HepG2 (cell line): Measurements from ENCODE around the gene AADAT. TPM values are rescaled to one million over a fixed set of nuclear protein-coding genes. Genes with fewer than 3 reads are reported as not detected.

Experiments
- DMAP1 ChIP-seq: IDR thresholded peaks from 2 replicates; pipeline ENCODE4 v1.6.1; 2016
- LBX2 ChIP-seq: sonication (generic); formaldehyde crosslinking; IDR thresholded peaks from 2 replicates; pipeline ENCODE4 v1.5.0; 2020; ENCODE audit warnings: missing genetic modification reagents, mild to moderate bottlenecking, borderline replicate concordance
- NFE2L2 ChIP-seq: fragments of 150-350 bp; IDR thresholded peaks from 2 replicates; pipeline ENCODE4 v1.6.1; 2014; ENCODE audit warnings: low read length
- PITX1 ChIP-seq: sonication (generic); formaldehyde crosslinking; IDR thresholded peaks from 2 replicates; pipeline ENCODE4 v1.5.1; 2020; ENCODE audit warnings: mild to moderate bottlenecking, missing genetic modification reagents
- REPIN1 ChIP-seq: sonication (generic); formaldehyde crosslinking; IDR thresholded peaks from 2 replicates; pipeline ENCODE4 v1.8.0; 2022; ENCODE audit warnings: missing genetic modification reagents, low read depth, mild to moderate bottlenecking, borderline replicate concordance
- RFX1 ChIP-seq: fragments of 450-650 bp; IDR thresholded peaks from 2 replicates; pipeline ENCODE4 v1.6.1; 2017
- SIN3B ChIP-seq: fragments of 150-350 bp; IDR thresholded peaks from 2 replicates; pipeline ENCODE4 v1.6.1; 2014; ENCODE audit warnings: low read length
- ZNF484 ChIP-seq: sonication (generic); formaldehyde crosslinking; IDR thresholded peaks from 2 replicates; pipeline ENCODE4 v1.5.1; 2020; ENCODE audit warnings: mild to moderate bottlenecking, low read depth, missing genetic modification reagents, borderline replicate concordance
- ZNF530 ChIP-seq: sonication (generic); formaldehyde crosslinking; IDR thresholded peaks from 2 replicates; pipeline ENCODE4 v1.5.0; 2020; ENCODE audit warnings: low read depth, mild to moderate bottlenecking, missing genetic modification reagents
- ZSCAN29 ChIP-seq: sonication (generic); formaldehyde crosslinking; conservative IDR thresholded peaks from 2 replicates; pipeline ENCODE4 v1.4.0; 2020; ENCODE audit warnings: mild to moderate bottlenecking, missing genetic modification reagents
- polyA plus RNA-seq, 8 experiments: library from polyadenylated mRNA; depleted of rRNA in 3 of 8; stranded (reverse) in 7 of 8; unstranded in 1 of 8; fragments of >200 nt; fragmentation: Illumina TruSeq in 4 of 8; extraction: Trizol in 4 of 8; gene quantifications; 2 replicates each; pipeline versions ENCODE4 v1.2.1 to v1.2.3, GENCODE V29; 2011 to 2016; ENCODE audit warnings: low read depth in 4 of 8, missing spikeins in 1 of 8, mixed read lengths in 1 of 8; ENCODE audit not compliant: insufficient read depth in 1 of 8
- total RNA-seq, 5 experiments: library from RNA; depleted of rRNA; stranded (reverse); fragments of >200 nt; fragmentation: Illumina TruSeq; extraction: Trizol; gene quantifications; 2 replicates each; pipeline ENCODE4 v1.2.3, GENCODE V29; 2016; ENCODE audit warnings: low read depth in 1 of 5
- TF ChIP-seq, protein P1 (sequence below): IDR thresholded peaks from 2 replicates; pipeline ENCODE4 v1.6.1; 2016; ENCODE audit warnings: missing genetic modification reagents, missing compliant biosample characterization
- TF ChIP-seq, protein P2 (sequence below), 2 experiments: sonication (generic) in 1 of 2; formaldehyde crosslinking in 1 of 2; IDR thresholded peaks; 2 replicates each; pipeline versions ENCODE4 v1.5.1 to v1.6.1; 2011 to 2020; ENCODE audit warnings: borderline replicate concordance in 1 of 2, low read depth in 1 of 2, low read length in 1 of 2, mild to moderate bottlenecking in 1 of 2, missing genetic modification reagents in 1 of 2, moderate library complexity in 1 of 2
- TF ChIP-seq, protein P3 (sequence below): sonication (generic); formaldehyde crosslinking; IDR thresholded peaks from 2 replicates; pipeline ENCODE4 v1.5.0; 2020; ENCODE audit warnings: missing genetic modification reagents
- TF ChIP-seq, protein P4 (sequence below): sonication (generic); formaldehyde crosslinking; IDR thresholded peaks from 2 replicates; pipeline ENCODE4 v1.8.1; 2022; ENCODE audit warnings: mild to moderate bottlenecking, missing genetic modification reagents
- TF ChIP-seq, protein P5 (sequence below), 2 experiments: sonication (generic) in 1 of 2; formaldehyde crosslinking in 1 of 2; IDR thresholded peaks; 2 replicates each; pipeline versions ENCODE4 v1.4.0 to v1.6.1; 2016 to 2020; ENCODE audit warnings: borderline replicate concordance in 1 of 2, low read depth in 1 of 2, mild to moderate bottlenecking in 1 of 2, missing genetic modification reagents in 1 of 2

Gene AADAT
- total and polyA plus RNA-seq, 2 of the 13 experiments (the other 11 are each of a cell fraction or from before 2014, with no cell fraction given) = 6.1 to 9.1 TPM

DNA sequence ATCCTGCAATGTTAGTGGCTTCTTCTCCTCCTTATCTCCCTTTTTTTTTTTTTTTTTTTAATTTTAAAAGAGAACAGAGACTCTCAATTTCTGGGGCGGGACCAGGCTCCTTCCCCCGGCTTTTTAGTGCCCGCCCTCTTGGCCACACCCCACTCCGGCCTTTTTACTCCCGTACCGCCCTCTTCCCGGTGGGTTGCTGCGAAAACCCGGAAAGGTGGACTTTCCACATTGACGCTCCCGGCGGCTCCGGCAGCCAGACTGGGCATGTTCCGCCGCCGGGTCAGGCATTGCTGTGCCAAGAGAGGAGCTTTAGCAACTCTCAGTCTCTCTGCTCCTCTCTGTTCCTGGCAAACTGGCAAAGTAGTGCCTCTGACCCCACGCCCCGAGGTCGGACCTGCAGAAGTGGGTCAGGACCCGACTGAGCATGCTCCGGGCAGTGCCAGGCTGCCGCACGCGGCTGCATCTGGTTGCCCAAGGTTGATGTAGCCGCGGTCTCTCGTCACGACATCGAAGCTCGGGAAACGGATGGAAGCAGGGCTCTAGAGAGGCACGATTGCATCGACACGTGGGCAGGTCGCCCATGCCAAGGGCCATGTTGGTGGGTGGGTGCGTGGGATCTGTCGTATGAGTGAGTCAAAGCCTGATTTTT lies 62.5 kb downstream of the AADAT start (continued):
- TF ChIP-seq, protein P1, sequence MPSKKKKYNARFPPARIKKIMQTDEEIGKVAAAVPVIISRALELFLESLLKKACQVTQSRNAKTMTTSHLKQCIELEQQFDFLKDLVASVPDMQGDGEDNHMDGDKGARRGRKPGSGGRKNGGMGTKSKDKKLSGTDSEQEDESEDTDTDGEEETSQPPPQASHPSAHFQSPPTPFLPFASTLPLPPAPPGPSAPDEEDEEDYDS (CRISPR knock-in tag) = no peak
- peak; percentile 88; the same call in 1 of the 2 replicates for TF ChIP-seq ZNF484 (CRISPR knock-in tag)
- TF ChIP-seq SIN3B = no peak
- TF ChIP-seq NFE2L2 = no peak
- TF ChIP-seq DMAP1 = 0 out of 2 replicates have a peak, but pooled peaks have one; percentile 16
- TF ChIP-seq, protein P2, sequence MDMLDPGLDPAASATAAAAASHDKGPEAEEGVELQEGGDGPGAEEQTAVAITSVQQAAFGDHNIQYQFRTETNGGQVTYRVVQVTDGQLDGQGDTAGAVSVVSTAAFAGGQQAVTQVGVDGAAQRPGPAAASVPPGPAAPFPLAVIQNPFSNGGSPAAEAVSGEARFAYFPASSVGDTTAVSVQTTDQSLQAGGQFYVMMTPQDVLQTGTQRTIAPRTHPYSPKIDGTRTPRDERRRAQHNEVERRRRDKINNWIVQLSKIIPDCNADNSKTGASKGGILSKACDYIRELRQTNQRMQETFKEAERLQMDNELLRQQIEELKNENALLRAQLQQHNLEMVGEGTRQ (IDR thresholded peaks at IDR 0.05; ENCODE audit: low read depth, low read length) = no peak
- TF ChIP-seq, protein P2 (CRISPR knock-in tag; IDR thresholded peaks at IDR 0.05; ENCODE audit: borderline replicate concordance) = no peak
- peak; percentile 61 for TF ChIP-seq REPIN1 (CRISPR knock-in tag)
- TF ChIP-seq LBX2 (CRISPR knock-in tag) = no peak
- TF ChIP-seq RFX1 = no peak
- TF ChIP-seq ZNF530 (CRISPR knock-in tag) = no peak
- TF ChIP-seq ZSCAN29 (CRISPR knock-in tag) = no peak
- TF ChIP-seq, protein P3, sequence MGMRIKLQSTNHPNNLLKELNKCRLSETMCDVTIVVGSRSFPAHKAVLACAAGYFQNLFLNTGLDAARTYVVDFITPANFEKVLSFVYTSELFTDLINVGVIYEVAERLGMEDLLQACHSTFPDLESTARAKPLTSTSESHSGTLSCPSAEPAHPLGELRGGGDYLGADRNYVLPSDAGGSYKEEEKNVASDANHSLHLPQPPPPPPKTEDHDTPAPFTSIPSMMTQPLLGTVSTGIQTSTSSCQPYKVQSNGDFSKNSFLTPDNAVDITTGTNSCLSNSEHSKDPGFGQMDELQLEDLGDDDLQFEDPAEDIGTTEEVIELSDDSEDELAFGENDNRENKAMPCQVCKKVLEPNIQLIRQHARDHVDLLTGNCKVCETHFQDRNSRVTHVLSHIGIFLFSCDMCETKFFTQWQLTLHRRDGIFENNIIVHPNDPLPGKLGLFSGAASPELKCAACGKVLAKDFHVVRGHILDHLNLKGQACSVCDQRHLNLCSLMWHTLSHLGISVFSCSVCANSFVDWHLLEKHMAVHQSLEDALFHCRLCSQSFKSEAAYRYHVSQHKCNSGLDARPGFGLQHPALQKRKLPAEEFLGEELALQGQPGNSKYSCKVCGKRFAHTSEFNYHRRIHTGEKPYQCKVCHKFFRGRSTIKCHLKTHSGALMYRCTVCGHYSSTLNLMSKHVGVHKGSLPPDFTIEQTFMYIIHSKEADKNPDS (CRISPR knock-in tag) = no peak
- TF ChIP-seq, protein P4, sequence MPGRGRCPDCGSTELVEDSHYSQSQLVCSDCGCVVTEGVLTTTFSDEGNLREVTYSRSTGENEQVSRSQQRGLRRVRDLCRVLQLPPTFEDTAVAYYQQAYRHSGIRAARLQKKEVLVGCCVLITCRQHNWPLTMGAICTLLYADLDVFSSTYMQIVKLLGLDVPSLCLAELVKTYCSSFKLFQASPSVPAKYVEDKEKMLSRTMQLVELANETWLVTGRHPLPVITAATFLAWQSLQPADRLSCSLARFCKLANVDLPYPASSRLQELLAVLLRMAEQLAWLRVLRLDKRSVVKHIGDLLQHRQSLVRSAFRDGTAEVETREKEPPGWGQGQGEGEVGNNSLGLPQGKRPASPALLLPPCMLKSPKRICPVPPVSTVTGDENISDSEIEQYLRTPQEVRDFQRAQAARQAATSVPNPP (CRISPR knock-in tag) = 0 out of 2 replicates have a peak, but pooled peaks have one; percentile 52
- TF ChIP-seq PITX1 (CRISPR knock-in tag) = no peak
- TF ChIP-seq, protein P5, sequence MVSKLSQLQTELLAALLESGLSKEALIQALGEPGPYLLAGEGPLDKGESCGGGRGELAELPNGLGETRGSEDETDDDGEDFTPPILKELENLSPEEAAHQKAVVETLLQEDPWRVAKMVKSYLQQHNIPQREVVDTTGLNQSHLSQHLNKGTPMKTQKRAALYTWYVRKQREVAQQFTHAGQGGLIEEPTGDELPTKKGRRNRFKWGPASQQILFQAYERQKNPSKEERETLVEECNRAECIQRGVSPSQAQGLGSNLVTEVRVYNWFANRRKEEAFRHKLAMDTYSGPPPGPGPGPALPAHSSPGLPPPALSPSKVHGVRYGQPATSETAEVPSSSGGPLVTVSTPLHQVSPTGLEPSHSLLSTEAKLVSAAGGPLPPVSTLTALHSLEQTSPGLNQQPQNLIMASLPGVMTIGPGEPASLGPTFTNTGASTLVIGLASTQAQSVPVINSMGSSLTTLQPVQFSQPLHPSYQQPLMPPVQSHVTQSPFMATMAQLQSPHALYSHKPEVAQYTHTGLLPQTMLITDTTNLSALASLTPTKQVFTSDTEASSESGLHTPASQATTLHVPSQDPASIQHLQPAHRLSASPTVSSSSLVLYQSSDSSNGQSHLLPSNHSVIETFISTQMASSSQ (IDR thresholded peaks at IDR 0.05; ENCODE audit: low read depth) = no peak
- TF ChIP-seq, protein P5 (CRISPR knock-in tag; IDR thresholded peaks at IDR 0.05; ENCODE audit: borderline replicate concordance) = peak; percentile 47; the same call in 1 of the 2 replicates
